HPDE6-E6E7 (cell line): ENCODE results near the gene ECEL1.
A peak's percentile ranks its signal among the peaks of the same experiment; 100 is the strongest.

ENCODE experiments used
- DNase-seq: peaks from one replicate; pipeline ENCODE4 v3.0.0; 2011; ENCODE audit warnings: missing footprints; ENCODE audit errors: extremely low spot score

ECEL1 gene

GRCh38 chr2:232523402-232523681 is 35.7 kb upstream of the ECEL1 start:
- no peak for DNase-seq

GRCh38 chr2:232522623-232523401 is 35.2 kb upstream of the ECEL1 start:
- DNase-seq = no peak

GRCh38 chr2:232521959-232522622 is 34.5 kb upstream of the ECEL1 start:
- DNase-seq = peak; percentile 60

DNA sequence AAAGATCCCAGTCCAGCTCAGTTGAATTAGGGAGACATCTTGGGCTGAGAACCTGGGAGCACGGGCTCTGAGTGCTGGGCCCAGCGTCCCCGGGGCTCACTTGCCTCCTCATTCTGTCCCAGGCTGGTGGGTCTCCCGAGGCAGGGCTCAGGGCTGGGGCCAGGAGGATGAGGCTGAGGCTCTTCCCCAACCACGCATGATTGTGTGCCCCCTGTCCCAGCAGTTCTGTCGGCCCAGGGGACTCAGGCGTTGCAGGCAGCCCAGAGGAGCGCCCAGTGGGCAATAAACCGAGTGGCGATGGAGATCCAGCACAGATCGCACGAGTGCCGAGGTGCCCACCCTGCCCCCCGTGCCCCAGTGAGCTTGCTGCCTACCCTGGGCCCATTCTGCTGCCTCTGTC is 33.5 kb upstream of the ECEL1 start:
- no peak for DNase-seq

DNA sequence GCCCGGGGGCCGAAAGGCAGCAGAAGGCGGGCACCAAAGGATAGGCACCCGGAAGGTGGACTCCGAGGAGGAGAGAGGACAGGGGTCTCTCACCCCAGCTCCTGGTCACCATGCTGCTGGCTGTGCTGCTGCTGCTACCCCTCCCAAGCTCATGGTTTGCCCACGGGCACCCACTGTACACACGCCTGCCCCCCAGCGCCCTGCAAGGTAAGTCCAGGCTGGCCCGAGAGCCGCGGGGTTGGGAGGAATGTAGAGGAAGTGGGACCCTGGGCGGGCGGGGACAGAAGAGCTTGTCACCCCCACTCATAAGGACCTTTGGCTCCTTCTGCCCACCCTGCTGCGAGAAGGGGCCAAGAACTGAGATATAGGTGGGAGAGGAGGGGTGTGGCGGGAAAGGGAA is 32.9 kb upstream of the ECEL1 start:
- no peak for DNase-seq

GRCh38 chr2:232519581-232520438 is 32.2 kb upstream of the ECEL1 start, which contains the start of gene PRSS56:
PRSS56 (plus strand) TSS chr2:232520388; CDS start chr2:232520599, 211 bp downstream.
- DNase-seq = no peak

GRCh38 chr2:232518844-232519243 is 31.2 kb upstream of the ECEL1 start:
- DNase-seq = no peak

- no peak for DNase-seq
These were observed 28.9 kb upstream of the ECEL1 start for GRCh38 chr2:232516551-232516950.

GRCh38 chr2:232515639-232516038 is 28.0 kb upstream of the ECEL1 start:
- DNase-seq = no peak

DNA sequence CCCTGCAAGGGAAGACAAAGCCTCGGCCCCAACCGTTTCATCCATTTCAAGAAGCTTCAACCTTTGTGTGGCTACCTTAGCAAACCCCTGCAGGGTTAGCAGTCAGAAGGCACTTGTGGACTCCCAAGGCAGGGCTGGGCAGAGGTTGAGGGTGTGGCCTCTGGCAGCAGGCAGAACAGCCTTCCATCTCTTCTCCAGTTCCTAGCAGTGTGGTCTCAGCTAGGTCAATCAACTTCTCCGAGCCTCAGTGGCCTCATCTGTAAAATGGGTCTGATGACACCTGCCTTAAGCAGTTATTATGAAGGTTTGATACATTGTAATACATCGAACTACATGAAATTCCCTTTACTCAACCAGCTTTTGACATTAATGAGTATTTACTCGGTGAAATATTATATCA is 25.7 kb upstream of the ECEL1 start:
- no peak for DNase-seq

DNA sequence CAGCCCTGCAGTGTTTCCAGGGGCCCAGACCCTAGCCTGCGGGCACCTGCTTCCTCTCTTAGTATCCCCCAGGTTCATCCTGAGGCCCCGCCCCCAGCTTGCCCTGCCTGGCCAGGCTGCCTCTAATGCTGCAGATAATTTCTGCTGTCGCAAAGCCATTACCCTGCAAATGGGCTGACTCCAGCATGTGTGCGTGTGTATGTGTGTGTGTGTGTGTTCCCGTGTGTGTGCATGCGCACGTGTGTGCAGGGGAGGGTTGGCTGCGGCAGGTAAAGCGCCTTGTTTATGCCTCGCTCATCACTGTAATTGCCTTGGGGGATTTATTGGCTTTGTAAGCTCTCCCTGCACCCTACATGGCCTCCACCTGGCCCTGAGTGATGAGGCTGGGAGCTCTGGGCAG is 25.0 kb upstream of the ECEL1 start:
- no peak for DNase-seq

- no peak for DNase-seq
These were observed 23.8 kb upstream of the ECEL1 start for GRCh38 chr2:232511336-232511890.

DNA sequence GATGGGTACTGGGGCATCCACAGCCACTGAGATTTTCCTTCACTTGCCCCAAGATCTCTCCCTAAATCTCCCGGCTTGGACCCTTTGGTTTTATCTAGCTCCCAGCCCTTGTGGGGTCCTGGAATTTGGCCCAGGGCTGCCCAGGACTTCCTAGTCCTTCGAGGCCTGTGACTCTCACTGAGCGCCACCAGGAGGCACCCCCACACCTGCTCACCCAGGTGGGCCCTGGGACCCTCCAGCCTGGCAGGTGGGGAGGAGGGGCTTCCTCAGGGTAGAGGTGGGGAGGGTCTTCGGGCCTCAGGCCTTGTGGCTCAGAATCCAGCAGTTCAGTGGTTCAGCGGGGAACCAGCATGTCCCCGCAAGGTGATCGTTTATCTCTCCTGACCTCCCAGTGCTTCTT is 20.6 kb upstream of the ECEL1 start:
- DNase-seq = no peak

GRCh38 chr2:232506709-232507108 is 19.1 kb upstream of the ECEL1 start:
- DNase-seq = no peak

DNA sequence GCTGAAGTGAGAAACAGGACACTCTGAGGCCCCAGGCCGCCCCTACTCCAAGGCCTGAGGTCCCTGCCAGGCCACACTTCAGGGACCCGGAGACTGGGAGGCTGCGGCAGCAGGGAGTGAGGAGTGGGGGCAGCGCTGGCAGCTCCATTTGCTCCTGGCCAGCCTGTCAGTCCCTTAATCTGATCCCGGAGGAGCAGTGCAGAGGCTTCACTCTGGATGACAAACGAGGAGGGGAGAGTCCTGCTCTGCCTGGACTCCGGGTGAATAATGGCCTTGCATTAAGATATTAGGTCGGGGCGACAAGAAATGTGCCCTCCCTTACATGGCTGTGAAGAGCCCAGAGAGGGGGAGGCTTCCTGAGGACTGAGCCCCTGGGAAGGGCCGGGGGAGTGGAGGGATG is 18.2 kb upstream of the ECEL1 start:
- DNase-seq = no peak

DNA sequence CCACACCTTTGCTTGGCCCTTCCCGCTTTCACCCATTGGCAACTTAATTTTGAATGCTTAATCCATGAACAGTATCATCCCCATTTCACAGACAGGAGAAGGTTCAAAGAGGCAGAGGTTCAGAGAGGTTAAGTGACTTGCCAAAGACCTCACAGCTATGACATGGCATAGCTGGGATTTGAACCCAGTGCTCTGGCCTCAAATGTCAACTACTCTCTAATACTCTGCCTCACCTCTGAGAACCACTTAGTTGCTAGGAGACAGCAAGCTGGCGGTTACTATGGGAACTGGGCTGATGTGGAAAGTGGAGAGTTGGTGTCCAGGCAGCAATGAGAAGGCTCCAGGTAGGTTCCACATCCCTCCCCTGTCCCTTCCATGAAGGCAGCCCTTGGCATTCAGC is 16.8 kb upstream of the ECEL1 start:
- no peak for DNase-seq

GRCh38 chr2:232503809-232504323 is 16.2 kb upstream of the ECEL1 start:
- no peak for DNase-seq

DNA sequence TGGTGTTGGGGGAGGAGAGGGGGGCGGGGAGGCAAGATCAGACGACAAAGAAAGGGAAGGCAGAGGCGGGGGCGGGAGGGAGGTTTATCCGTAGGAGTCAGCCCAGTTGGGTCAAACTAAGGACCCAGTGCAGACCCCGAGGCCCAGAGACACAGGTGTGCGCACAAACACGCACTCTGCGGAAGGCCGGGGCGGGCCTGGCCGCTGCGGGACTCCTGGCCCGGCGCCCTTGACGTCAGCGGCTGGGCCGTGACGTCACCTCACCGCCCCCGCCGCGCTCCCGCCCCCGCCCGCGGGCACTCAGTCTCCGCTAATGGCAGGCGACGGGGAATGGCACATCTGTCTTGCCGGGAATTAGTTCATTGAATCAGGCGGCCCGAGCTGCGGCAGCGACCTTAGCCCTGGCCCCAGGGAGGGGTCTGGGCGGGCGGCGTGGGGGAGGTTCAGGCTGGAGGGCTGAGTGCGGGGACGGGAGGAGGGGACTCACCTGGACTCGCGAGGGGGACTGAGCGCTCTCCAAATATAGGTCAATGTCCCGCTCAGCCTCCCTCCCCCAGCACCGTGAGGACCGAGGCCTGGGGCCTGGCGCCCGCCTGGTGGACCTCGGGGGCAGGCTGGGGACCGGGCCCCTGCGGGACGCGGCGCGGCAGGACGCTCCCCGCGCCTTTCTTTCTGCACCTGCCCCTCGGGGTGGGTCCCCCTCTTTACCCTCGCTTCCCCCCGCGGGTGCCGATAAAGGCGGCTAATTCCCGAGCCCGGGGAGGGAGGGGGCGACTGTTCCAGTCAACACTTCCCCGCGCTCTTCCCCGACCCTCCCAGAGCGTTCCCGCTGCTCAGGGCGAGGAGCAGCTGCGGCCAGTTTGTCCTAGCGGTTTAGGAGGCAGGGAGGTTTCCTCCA is 15.5 kb upstream of the ECEL1 start:
- no peak for DNase-seq

- no peak for DNase-seq
These were observed 14.9 kb upstream of the ECEL1 start for GRCh38 chr2:232502511-232502910.

DNA sequence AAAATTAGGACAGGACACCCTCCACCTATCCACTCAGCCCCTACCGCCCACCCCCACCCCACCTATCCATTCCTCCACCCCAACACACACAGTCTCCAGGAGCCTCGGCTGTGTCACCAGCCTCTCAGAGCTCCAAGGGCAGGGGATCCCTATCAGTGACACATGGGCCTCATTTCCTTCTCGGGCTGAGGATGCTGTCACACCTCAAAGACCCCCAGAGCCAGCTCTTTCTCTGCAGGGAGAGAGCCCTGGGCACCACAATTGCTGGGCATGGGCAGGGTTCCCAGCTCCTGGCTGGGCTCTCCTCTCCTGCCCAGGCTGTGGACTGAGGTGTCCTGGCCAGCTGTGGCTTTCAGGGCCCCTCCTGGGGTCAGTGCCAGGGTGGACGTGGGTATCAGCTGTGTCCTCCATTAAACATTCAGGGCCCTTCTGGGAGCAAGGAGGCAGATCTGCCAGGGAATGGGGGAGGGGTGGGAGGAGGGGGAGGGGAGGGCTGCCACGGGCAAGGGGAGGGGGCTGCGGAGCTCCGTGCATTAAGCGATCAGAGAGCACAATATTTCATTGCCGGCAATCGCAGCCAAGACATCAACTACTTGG is 14.3 kb upstream of the ECEL1 start:
- no peak for DNase-seq

GRCh38 chr2:232501331-232501771 is 13.7 kb upstream of the ECEL1 start:
- no peak for DNase-seq
